Ishikawa (cell line): Measurements from ENCODE around the gene FLACC1.

Source experiments
- CEBPB ChIP-seq: IDR thresholded peaks from 2 replicates; pipeline ENCODE4 v1.6.1; 2012
- CREB1 ChIP-seq: IDR thresholded peaks from 2 replicates; pipeline ENCODE4 v1.6.1; 2012; ENCODE audit warnings: low read depth
- EGR1 ChIP-seq: IDR thresholded peaks from 2 replicates; pipeline ENCODE4 v1.6.1; 2012
- EP300 ChIP-seq: IDR thresholded peaks from 2 replicates; pipeline ENCODE4 v1.6.1; 2012; ENCODE audit warnings: borderline replicate concordance
- FOXM1 ChIP-seq: IDR thresholded peaks from 2 replicates; pipeline ENCODE4 v1.6.1; 2012; ENCODE audit warnings: low read depth, borderline replicate concordance
- NFIC ChIP-seq: IDR thresholded peaks from 2 replicates; pipeline ENCODE4 v1.6.1; 2012
- RAD21 ChIP-seq: IDR thresholded peaks from 2 replicates; pipeline ENCODE4 v1.6.1; 2012; ENCODE audit warnings: low read depth
- TAF1 ChIP-seq: IDR thresholded peaks from 2 replicates; pipeline ENCODE4 v1.6.1; 2012; ENCODE audit warnings: low read depth, mild to moderate bottlenecking
- TCF12 ChIP-seq: IDR thresholded peaks from 2 replicates; pipeline ENCODE4 v1.6.1; 2012; ENCODE audit warnings: low read depth
- TEAD4 ChIP-seq: IDR thresholded peaks from 2 replicates; pipeline ENCODE4 v1.6.1; 2012
- YY1 ChIP-seq: IDR thresholded peaks from 2 replicates; pipeline ENCODE4 v1.6.1; 2012; ENCODE audit warnings: low read depth
- ZBTB7A ChIP-seq: IDR thresholded peaks from 2 replicates; pipeline ENCODE4 v1.6.1; 2012; ENCODE audit warnings: low read depth
- TF ChIP-seq, protein P1 (sequence below): IDR thresholded peaks from 2 replicates; pipeline ENCODE4 v1.6.1; 2012
- TF ChIP-seq, protein P2 (sequence below): IDR thresholded peaks from 2 replicates; pipeline ENCODE4 v1.6.1; 2012; ENCODE audit warnings: low read depth, mild to moderate bottlenecking
- TF ChIP-seq, protein P3 (sequence below): IDR thresholded peaks from 2 replicates; pipeline ENCODE4 v1.6.1; 2012

The FLACC1 gene

DNA sequence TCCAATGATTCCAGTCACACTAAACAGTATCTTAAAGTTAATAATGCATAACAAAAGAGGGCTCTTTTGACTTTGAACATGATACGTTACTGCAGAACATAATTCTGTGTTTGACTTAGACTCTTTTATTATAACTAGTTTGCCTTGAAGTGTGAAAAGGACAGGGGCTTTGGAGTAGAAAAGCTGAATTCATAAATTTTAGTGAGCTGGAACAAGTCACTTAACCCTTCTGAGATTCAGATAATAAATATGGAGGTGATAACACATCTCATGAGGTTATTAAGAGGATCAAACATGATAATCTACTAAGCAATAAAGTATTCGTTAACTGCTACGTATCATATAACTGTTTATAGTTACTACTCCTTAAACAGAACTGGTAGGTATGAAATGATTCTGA is 44.7 kb upstream of the FLACC1 start:
- TF ChIP-seq, protein P1, sequence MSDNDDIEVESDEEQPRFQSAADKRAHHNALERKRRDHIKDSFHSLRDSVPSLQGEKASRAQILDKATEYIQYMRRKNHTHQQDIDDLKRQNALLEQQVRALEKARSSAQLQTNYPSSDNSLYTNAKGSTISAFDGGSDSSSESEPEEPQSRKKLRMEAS: no peak
- TF ChIP-seq ZBTB7A (no peak), YY1 (no peak), EGR1 (no peak), FOXM1 (no peak), CREB1 (no peak), RAD21 (no peak)

DNA sequence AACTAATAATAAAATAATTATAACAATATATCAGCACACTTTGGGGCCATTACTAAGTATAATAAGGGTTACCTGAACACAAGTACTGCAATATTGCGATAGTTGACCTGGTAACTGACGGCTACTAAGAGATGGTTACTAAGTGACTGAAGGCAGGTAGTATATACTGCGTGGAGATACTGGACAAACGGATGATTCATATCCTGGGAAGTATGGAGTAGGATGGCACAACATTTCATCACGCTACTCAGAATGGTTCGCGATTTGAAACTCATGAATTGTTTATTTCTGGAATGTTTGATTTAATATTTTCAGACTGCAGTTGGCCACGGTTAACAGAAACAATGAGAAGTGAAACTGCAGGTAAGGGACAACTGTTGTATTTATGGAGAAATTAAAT is 39.5 kb upstream of the FLACC1 start:
- TF ChIP-seq, protein P2, sequence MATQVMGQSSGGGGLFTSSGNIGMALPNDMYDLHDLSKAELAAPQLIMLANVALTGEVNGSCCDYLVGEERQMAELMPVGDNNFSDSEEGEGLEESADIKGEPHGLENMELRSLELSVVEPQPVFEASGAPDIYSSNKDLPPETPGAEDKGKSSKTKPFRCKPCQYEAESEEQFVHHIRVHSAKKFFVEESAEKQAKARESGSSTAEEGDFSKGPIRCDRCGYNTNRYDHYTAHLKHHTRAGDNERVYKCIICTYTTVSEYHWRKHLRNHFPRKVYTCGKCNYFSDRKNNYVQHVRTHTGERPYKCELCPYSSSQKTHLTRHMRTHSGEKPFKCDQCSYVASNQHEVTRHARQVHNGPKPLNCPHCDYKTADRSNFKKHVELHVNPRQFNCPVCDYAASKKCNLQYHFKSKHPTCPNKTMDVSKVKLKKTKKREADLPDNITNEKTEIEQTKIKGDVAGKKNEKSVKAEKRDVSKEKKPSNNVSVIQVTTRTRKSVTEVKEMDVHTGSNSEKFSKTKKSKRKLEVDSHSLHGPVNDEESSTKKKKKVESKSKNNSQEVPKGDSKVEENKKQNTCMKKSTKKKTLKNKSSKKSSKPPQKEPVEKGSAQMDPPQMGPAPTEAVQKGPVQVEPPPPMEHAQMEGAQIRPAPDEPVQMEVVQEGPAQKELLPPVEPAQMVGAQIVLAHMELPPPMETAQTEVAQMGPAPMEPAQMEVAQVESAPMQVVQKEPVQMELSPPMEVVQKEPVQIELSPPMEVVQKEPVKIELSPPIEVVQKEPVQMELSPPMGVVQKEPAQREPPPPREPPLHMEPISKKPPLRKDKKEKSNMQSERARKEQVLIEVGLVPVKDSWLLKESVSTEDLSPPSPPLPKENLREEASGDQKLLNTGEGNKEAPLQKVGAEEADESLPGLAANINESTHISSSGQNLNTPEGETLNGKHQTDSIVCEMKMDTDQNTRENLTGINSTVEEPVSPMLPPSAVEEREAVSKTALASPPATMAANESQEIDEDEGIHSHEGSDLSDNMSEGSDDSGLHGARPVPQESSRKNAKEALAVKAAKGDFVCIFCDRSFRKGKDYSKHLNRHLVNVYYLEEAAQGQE: no peak
- TF ChIP-seq CEBPB (no peak), EGR1 (no peak), YY1 (no peak), TCF12 (no peak), NFIC (no peak), FOXM1 (no peak), EP300 (no peak), TAF1 (no peak), CREB1 (no peak)
- TF ChIP-seq, protein P3, sequence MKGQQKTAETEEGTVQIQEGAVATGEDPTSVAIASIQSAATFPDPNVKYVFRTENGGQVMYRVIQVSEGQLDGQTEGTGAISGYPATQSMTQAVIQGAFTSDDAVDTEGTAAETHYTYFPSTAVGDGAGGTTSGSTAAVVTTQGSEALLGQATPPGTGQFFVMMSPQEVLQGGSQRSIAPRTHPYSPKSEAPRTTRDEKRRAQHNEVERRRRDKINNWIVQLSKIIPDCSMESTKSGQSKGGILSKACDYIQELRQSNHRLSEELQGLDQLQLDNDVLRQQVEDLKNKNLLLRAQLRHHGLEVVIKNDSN: no peak

DNA sequence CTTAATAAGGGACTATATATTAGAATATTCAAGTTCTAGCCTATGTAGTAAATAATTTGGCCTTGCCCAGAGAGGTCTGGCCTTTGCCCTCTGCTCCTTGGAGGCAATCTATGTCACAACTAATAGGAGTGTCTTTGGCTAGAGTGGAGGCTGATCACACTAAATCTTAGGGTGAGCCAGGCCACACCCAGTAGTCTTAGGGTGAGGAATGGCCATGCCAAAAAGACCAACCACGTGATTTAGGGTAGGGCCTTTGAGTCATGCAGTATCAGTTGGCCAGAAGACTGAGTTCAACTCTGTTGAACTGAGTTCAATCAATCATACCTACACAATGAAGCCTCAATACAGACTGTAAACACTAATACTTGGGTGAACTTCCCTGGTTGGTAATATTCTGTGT is 26.0 kb upstream of the FLACC1 start:
- TF ChIP-seq, protein P3: peak; percentile 40
- no peak for TF ChIP-seq FOXM1
- TF ChIP-seq CEBPB: no peak
- no peak for TF ChIP-seq CREB1
- TF ChIP-seq TAF1: no peak

DNA sequence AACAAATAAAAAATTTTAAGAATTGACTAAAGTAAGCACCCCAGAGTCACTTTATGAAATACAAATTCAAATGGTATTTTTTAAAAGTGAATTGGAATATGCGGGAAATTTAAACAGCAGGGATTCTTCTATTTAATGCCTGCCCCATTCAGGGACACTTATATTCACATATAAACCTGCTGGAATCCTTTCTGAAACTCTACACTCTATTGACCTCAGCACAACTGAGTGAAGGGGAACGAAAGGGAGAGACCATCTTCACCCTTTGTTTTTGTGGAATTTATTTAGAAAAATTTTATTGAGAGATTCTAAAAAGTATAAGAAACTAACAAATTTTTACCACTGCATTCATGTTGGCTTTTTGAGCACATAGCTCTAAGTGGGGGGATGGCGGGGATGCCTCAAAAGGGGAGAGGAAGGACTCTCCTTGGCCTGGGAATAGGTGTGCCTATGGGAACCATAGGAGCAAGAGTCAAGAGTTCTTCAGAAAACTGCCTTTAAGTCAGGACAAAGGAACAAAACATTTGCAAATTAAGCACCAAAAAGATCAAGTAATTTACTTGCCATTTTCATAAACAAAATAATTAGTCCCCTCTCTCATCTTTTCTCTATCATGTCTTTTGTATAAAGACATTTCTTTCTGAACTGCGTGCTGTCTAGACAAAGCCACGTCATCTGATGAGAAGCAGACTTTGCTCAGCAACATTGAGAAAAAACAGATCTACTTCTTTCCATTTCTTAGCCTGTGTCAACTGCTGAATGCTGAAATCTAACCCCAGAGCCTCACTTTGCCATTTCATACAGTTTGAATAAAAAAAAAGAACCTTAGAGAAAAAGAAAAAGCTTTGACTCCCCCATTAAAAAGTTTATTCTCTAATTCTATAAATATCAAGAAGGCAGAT is 21.6 kb upstream of the FLACC1 start:
- TF ChIP-seq EGR1: no peak
- TF ChIP-seq ZBTB7A: no peak
- TF ChIP-seq CEBPB: no peak
- TF ChIP-seq, protein P2: no peak
- no peak for TF ChIP-seq TEAD4
- no peak for TF ChIP-seq NFIC
- no peak for TF ChIP-seq TAF1
- no peak for TF ChIP-seq FOXM1
- no peak for TF ChIP-seq CREB1

DNA sequence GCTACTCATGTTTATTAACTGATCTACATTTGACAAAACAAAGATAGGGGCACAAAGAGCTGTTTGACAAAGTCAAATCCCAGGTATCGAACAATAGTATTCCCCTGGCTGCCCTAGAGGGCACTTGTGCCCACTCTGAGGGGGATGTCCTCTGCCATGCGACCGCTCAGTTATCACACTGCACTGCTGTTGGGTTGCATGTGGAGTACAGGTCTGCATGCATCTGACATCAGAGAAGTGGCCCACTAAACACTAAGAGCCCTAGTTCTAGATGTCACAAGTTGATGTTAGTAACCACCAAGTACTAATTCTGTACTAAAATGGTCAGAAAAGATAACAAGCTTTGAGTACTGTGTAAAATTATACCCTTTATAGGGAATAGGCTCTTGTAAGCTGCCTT is 20.1 kb upstream of the FLACC1 start:
- TF ChIP-seq TCF12: no peak
- TF ChIP-seq, protein P2: no peak
- no peak for TF ChIP-seq TAF1
- TF ChIP-seq, protein P3: no peak
- TF ChIP-seq TEAD4: no peak
- no peak for TF ChIP-seq CEBPB
- no peak for TF ChIP-seq NFIC
